ENCODE data around the gene ADAMTS2. TPM values are rescaled to one million over a fixed set of nuclear protein-coding genes. Genes with fewer than 3 reads are reported as not detected.

The ADAMTS2 gene
- total and polyA plus RNA-seq, 8 donors: 1.8 to 41.5 (median 11.6) TPM

GRCh38 chr5:179265514-179266290, 79.6 kb downstream of the ADAMTS2 start:
- TF ChIP-seq POLR2AphosphoS5 (IDR thresholded peaks at IDR 0.05): peak; percentile 59 to 87 (median 83)
- no peak for TF ChIP-seq POLR2A (IDR thresholded peaks at IDR 0.05)
- TF ChIP-seq EP300 (IDR thresholded peaks at IDR 0.05): peak; percentile 62
- TF ChIP-seq CTCF (IDR thresholded peaks at IDR 0.05): no peak
- no peaks in the 10 kb centered on the region for H3K9me3 ChIP-seq
- intact Hi-C loops (cut with DNase I; ENCODE audit: low total_unique reads): no loop called here
- DNase-seq: peak; percentile 62 to 94
- no peaks in the 10 kb centered on the region for H3K36me3 ChIP-seq
- H3K4me1 ChIP-seq: peaks cover 19 to 41% (median 34%) of the 10 kb centered on the region in 4 donors
- peaks cover 0 to 21% (median 0%) of the 10 kb centered on the region in 3 donors for H3K27me3 ChIP-seq
- H3K4me3 ChIP-seq: no peak overlapping the region
- WGBS, 5 donors: 18 to 35% (median 30%) methylated on average over 22 to 35 of the region's 35 CpGs
- peak overlapping the region; percentile 46 to 86 (median 77) for H3K27ac ChIP-seq

- peak in 1 of 2 donors; percentile 24 for DNase-seq
- peak overlapping the region; percentile 46 to 86 (median 77) for H3K27ac ChIP-seq
- WGBS, 5 donors: 27 to 44% (median 28%) methylated on average over 10 to 24 of the region's 24 CpGs
- intact Hi-C loops (cut with DNase I; ENCODE audit: low total_unique reads): no loop called here
- TF ChIP-seq EP300 (IDR thresholded peaks at IDR 0.05): no peak
- no peak for TF ChIP-seq CTCF (IDR thresholded peaks at IDR 0.05)
- no peak for TF ChIP-seq POLR2A (IDR thresholded peaks at IDR 0.05)
- TF ChIP-seq POLR2AphosphoS5 (IDR thresholded peaks at IDR 0.05): no peak
- H3K36me3 ChIP-seq: no peaks in the 10 kb centered on the region
- peaks cover 0 to 21% (median 0%) of the 10 kb centered on the region in 3 donors for H3K27me3 ChIP-seq
- H3K9me3 ChIP-seq: no peaks in the 10 kb centered on the region
- H3K4me1 ChIP-seq: peaks cover 19 to 33% (median 28%) of the 10 kb centered on the region in 4 donors
- peak overlapping the region in 1 of 4 donors; percentile 3 for H3K4me3 ChIP-seq
Measured at GRCh38 chr5:179264783-179265513, 80.3 kb downstream of the ADAMTS2 start.

GRCh38 chr5:179264053-179264782, 81.0 kb downstream of the ADAMTS2 start:
- Histone ChIP-seq H3K27me3 (peaks cover 0 to 21% (median 0%) of the 10 kb centered on the region in 3 donors), H3K27ac (no peak overlapping the region)
- peak in 1 of 2 donors; percentile 14 for DNase-seq

More at GRCh38 chr5:179264053-179264782, 81.0 kb downstream of the ADAMTS2 start:
- 75 to 88% (median 82%) methylated on average over 11 to 13 of the region's 13 CpGs for WGBS, 5 donors
- H3K4me3 ChIP-seq: no peak overlapping the region
- peaks cover 19 to 33% (median 27%) of the 10 kb centered on the region in 4 donors for H3K4me1 ChIP-seq
- no peak for TF ChIP-seq EP300 (IDR thresholded peaks at IDR 0.05)
- no peak for TF ChIP-seq POLR2A (IDR thresholded peaks at IDR 0.05)
- TF ChIP-seq POLR2AphosphoS5 (IDR thresholded peaks at IDR 0.05): no peak
- no peak for TF ChIP-seq CTCF (IDR thresholded peaks at IDR 0.05)
- intact Hi-C loops (cut with DNase I; ENCODE audit: low total_unique reads): no loop called here
- H3K36me3 ChIP-seq: no peaks in the 10 kb centered on the region
- H3K9me3 ChIP-seq: no peaks in the 10 kb centered on the region
